ENCODE measurements around the gene POLR3E.

DNA sequence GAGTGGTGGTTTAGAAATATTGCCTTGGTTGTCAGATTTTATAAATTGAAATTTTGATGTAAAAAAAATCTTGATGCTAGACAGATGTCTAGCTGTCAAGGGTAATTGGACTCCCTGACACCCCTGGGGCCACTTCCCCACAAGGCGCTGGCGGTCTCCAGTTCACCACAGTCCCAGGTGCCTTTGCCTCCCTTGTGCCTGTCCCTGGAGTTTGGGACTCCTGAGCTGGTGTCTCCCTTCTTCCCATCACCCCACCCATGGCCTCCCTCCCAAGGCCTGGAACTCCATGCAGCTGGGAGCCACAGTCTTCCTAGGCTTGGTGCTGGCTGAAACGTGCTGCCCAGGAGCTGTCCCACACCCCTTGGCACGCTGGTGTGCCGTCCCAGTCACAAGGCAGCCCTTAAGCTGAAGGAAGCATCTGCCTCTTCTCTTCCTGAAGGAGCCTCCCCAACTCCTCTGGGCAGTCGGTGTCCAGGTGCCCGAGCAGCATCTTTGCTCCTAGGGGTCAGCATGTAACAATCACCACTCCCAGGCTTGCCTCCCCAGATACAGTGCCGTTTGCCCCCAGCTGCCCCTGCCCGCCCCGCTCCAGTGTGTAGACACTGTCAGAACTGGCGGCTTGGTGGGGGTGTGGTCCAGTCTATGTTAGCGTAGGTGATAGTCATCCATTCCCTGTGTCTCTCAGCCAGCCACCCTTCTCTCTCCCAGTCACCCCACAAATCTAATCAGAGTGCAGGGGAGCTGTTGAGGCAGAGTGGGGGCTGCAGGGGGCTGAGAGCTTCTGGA, 26.2 kb downstream of the POLR3E start:
- TF ChIP-seq, protein P1, sequence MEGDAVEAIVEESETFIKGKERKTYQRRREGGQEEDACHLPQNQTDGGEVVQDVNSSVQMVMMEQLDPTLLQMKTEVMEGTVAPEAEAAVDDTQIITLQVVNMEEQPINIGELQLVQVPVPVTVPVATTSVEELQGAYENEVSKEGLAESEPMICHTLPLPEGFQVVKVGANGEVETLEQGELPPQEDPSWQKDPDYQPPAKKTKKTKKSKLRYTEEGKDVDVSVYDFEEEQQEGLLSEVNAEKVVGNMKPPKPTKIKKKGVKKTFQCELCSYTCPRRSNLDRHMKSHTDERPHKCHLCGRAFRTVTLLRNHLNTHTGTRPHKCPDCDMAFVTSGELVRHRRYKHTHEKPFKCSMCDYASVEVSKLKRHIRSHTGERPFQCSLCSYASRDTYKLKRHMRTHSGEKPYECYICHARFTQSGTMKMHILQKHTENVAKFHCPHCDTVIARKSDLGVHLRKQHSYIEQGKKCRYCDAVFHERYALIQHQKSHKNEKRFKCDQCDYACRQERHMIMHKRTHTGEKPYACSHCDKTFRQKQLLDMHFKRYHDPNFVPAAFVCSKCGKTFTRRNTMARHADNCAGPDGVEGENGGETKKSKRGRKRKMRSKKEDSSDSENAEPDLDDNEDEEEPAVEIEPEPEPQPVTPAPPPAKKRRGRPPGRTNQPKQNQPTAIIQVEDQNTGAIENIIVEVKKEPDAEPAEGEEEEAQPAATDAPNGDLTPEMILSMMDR (optimal IDR thresholded peaks at IDR 0.05 in 1 of 3, IDR thresholded peaks at IDR 0.05 in 1 of 3, conservative IDR thresholded peaks at IDR 0.05 in 1 of 3; ENCODE audit: extremely low read depth in 1 of 3, insufficient read depth in 2 of 3, low read length in 3 of 3), result no peak
- no peak for TF ChIP-seq EZH2 (IDR thresholded peaks at IDR 0.05; ENCODE audit: low read length)
